DND-41 (cell line): ENCODE data around the gene ESX1.
"Not testable (repeated sequence)": the region's sequence is repeated elsewhere in the genome, so short reads cannot be mapped to it uniquely, and the experiment has no call there.

Source experiments
- ATAC-seq: fragments of 200-7000 bp; cut with Tn5 transposase; 3 replicates; pipeline ENCODE4 v1.9.1; 2021; ENCODE audit warnings: low read depth; ENCODE audit not compliant: insufficient read depth
- DNase-seq: peaks from one replicate; pipeline ENCODE4 v3.0.0-alpha.2; 2020
- H2AFZ ChIP-seq: 2 replicates; pipeline ENCODE4 v1.6.0; 2012; ENCODE audit warnings: low read depth, low read length
- H3K27ac ChIP-seq: 2 replicates; pipeline ENCODE4 v1.5.1; 2012; ENCODE audit warnings: low read length, inconsistent platforms
- H3K27me3 ChIP-seq: fragments of 200-600 bp; sonication (generic); 2 replicates; pipeline ENCODE4 v1.6.0; 2012; ENCODE audit warnings: low read length, mild to moderate bottlenecking, inconsistent platforms; ENCODE audit not compliant: insufficient read depth, poor library complexity
- H3K36me3 ChIP-seq: 2 replicates; pipeline ENCODE4 v1.5.1; 2012; ENCODE audit warnings: low read length, inconsistent platforms; ENCODE audit not compliant: insufficient read depth
- H3K4me1 ChIP-seq: 2 replicates; pipeline ENCODE4 v1.5.1; 2012; ENCODE audit warnings: mild to moderate bottlenecking, low read length; ENCODE audit not compliant: insufficient read depth
- H3K4me2 ChIP-seq: 2 replicates; pipeline ENCODE4 v1.6.0; 2012; ENCODE audit warnings: mild to moderate bottlenecking, moderate library complexity, low read length, inconsistent platforms; ENCODE audit not compliant: insufficient read depth
- H3K4me3 ChIP-seq, 2 experiments: fragments of 200-600 bp in 1 of 2; shearing (Covaris generic) in 1 of 2; 2 replicates each; pipeline ENCODE4 v1.5.1; 2012 to 2016; ENCODE audit warnings: inconsistent platforms in 2 of 2, low read length in 2 of 2, mild to moderate bottlenecking in 2 of 2, low read depth in 1 of 2, moderate library complexity in 1 of 2
- H3K79me2 ChIP-seq: 2 replicates; pipeline ENCODE4 v1.6.0; 2012; ENCODE audit warnings: low read length, inconsistent platforms; ENCODE audit not compliant: insufficient read depth
- H3K9ac ChIP-seq: 2 replicates; pipeline ENCODE4 v1.6.0; 2012; ENCODE audit warnings: low read depth, mild to moderate bottlenecking, inconsistent platforms, low read length, moderate library complexity
- H3K9me3 ChIP-seq: 2 replicates; pipeline ENCODE4 v1.5.1; 2012; ENCODE audit warnings: low read length, moderate library complexity, mild to moderate bottlenecking, inconsistent platforms; ENCODE audit not compliant: insufficient read depth, severe bottlenecking
- H4K20me1 ChIP-seq: 2 replicates; pipeline ENCODE4 v1.6.0; 2012; ENCODE audit warnings: low read length; ENCODE audit not compliant: insufficient read depth
- CTCF ChIP-seq: IDR thresholded peaks from 2 replicates; pipeline ENCODE4 v1.5.1; 2012; ENCODE audit warnings: borderline replicate concordance, low read length, moderate library complexity, mild to moderate bottlenecking; ENCODE audit not compliant: poor library complexity, severe bottlenecking; ENCODE audit errors: extremely low read depth
- EZH2 ChIP-seq: IDR thresholded peaks from 3 replicates; pipeline ENCODE4 v1.6.1; 2012; ENCODE audit warnings: borderline replicate concordance, low read depth, mild to moderate bottlenecking, moderate library complexity, low read length, inconsistent platforms; ENCODE audit not compliant: severe bottlenecking

Gene ESX1

GRCh38 chrX:104255465-104255864 lies 732 bp upstream of the ESX1 start:
- Histone ChIP-seq H3K27ac (no peak overlapping the region), H3K79me2 (no peaks in the 10 kb centered on the region), H2AFZ (no peak overlapping the region), H3K4me1 (no peaks in the 10 kb centered on the region), H3K4me3 (no peak overlapping the region), H4K20me1 (no peaks in the 10 kb centered on the region), H3K36me3 (no peaks in the 10 kb centered on the region), H3K4me2 (no peak overlapping the region), H3K9me3 (no peaks in the 10 kb centered on the region), H3K27me3 (no peaks in the 10 kb centered on the region), H3K9ac (no peak overlapping the region)
- DNase-seq = no peak
- TF ChIP-seq EZH2 (no peak), CTCF (no peak)
- ATAC-seq = no peak

- Histone ChIP-seq H3K79me2 (no peaks in the 10 kb centered on the region), H3K27me3 (no peaks in the 10 kb centered on the region), H4K20me1 (no peaks in the 10 kb centered on the region), H3K9me3 (no peaks in the 10 kb centered on the region), H3K4me3 (no peak overlapping the region), H3K27ac (no peak overlapping the region), H3K9ac (no peak overlapping the region), H3K4me2 (no peak overlapping the region), H3K36me3 (no peaks in the 10 kb centered on the region), H3K4me1 (no peaks in the 10 kb centered on the region), H2AFZ (no peak overlapping the region)
- ATAC-seq = no peak
- TF ChIP-seq EZH2 = no peak
- TF ChIP-seq CTCF = no peak
- no peak for DNase-seq
These were observed 929 bp downstream of the ESX1 start for GRCh38 chrX:104253567-104254441.

- Histone ChIP-seq H3K9me3 (no peaks in the 10 kb centered on the region), H3K4me1 (no peaks in the 10 kb centered on the region), H4K20me1 (no peaks in the 10 kb centered on the region), H2AFZ (no peak overlapping the region), H3K79me2 (no peaks in the 10 kb centered on the region), H3K27me3 (no peaks in the 10 kb centered on the region), H3K27ac (no peak overlapping the region), H3K36me3 (no peaks in the 10 kb centered on the region), H3K4me3 (no peak overlapping the region), H3K4me2 (no peak overlapping the region), H3K9ac (no peak overlapping the region)
- DNase-seq (no peak), ATAC-seq (no peak)
- TF ChIP-seq CTCF (no peak), EZH2 (no peak)
These were observed 4.3 kb downstream of the ESX1 start for GRCh38 chrX:104250470-104250869.

- H3K4me1 ChIP-seq, H3K27me3 ChIP-seq, H2AFZ ChIP-seq, H4K20me1 ChIP-seq, H3K9ac ChIP-seq, H3K79me2 ChIP-seq, H3K36me3 ChIP-seq, H3K4me3 ChIP-seq, H3K4me2 ChIP-seq, DNase-seq, H3K9me3 ChIP-seq, H3K27ac ChIP-seq, ATAC-seq: not testable (repeated sequence)
These were observed 24.7 kb downstream of the ESX1 start for GRCh38 chrX:104230060-104230459.
